SHP77 treated with DMSO at 0.1 percent for 48 hours (cell line): ENCODE data around the gene VHLL.
A peak's percentile ranks its signal among the peaks of the same experiment; 100 is the strongest.

ENCODE experiments used
- DNase-seq: peaks from one replicate; lab custom pipeline; 2025; lab: John Stamatoyannopoulos, UW

VHLL gene

GRCh38 chr1:156291226-156292061 is 7.7 kb downstream of the VHLL start:
- peak; percentile 88 for DNase-seq

GRCh38 chr1:156289857-156290256 is 9.2 kb downstream of the VHLL start:
- no peak for DNase-seq

- DNase-seq: no peak
These were observed 13.0 kb downstream of the VHLL start for GRCh38 chr1:156286061-156286460.

GRCh38 chr1:156285437-156285836 is 13.7 kb downstream of the VHLL start:
- DNase-seq: no peak

GRCh38 chr1:156284757-156285156 is 14.3 kb downstream of the VHLL start:
- DNase-seq: no peak

GRCh38 chr1:156284112-156284511 is 15.0 kb downstream of the VHLL start, which contains the start of gene TMEM79:
TSS of gene TMEM79 (plus strand) at chr1:156284325. CDS start at chr1:156285227, 902 bp downstream.
- no peak for DNase-seq

- DNase-seq: no peak
These were observed 15.6 kb downstream of the VHLL start for GRCh38 chr1:156283521-156283920.

GRCh38 chr1:156282479-156283222 is 16.5 kb downstream of the VHLL start, which contains the start of gene SMG5:
TSS of gene SMG5 (minus strand) at chr1:156282825. CDS start at chr1:156282680, 145 bp downstream.
- DNase-seq: peak; percentile 99

GRCh38 chr1:156281693-156282478 is 17.2 kb downstream of the VHLL start:
- DNase-seq: no peak

- no peak for DNase-seq
These were observed 17.8 kb downstream of the VHLL start for GRCh38 chr1:156281281-156281680.

- DNase-seq: no peak
These were observed 19.3 kb downstream of the VHLL start for GRCh38 chr1:156279837-156280236.

GRCh38 chr1:156276966-156277381 is 22.1 kb downstream of the VHLL start:
- DNase-seq: no peak

GRCh38 chr1:156276532-156276931 is 22.6 kb downstream of the VHLL start:
- no peak for DNase-seq

GRCh38 chr1:156270314-156270713 is 28.8 kb downstream of the VHLL start:
- no peak for DNase-seq

GRCh38 chr1:156268336-156268735 is 30.8 kb downstream of the VHLL start:
- no peak for DNase-seq

- no peak for DNase-seq
These were observed 33.1 kb downstream of the VHLL start for GRCh38 chr1:156266051-156266450.

GRCh38 chr1:156263288-156263655 is 35.8 kb downstream of the VHLL start:
- no peak for DNase-seq

- no peak for DNase-seq
These were observed 36.4 kb downstream of the VHLL start for GRCh38 chr1:156262461-156263287.

GRCh38 chr1:156260896-156261295 is 38.2 kb downstream of the VHLL start:
- DNase-seq: no peak

- no peak for DNase-seq
These were observed 39.3 kb downstream of the VHLL start for GRCh38 chr1:156259805-156260204.

- DNase-seq: no peak
These were observed 40.2 kb downstream of the VHLL start for GRCh38 chr1:156258859-156259258.
